NCI-H2081 treated with DMSO at 0.1 percent for 48 hours (cell line): ENCODE results near the gene SPZ1.
"Not testable (repeated sequence)": the region's sequence is repeated elsewhere in the genome, so short reads cannot be mapped to it uniquely, and the experiment has no call there.

Source experiments
- DNase-seq: peaks from one replicate; lab custom pipeline; 2025; lab: John Stamatoyannopoulos, UW

Gene SPZ1

GRCh38 chr5:80319702-80320101 is at the start of gene SPZ1:
Gene SPZ1, plus strand, starts transcription at chr5:80320002. Its CDS starts 214 bp downstream, at chr5:80320216.
- DNase-seq, result no peak

GRCh38 chr5:80270543-80270942 is 49.3 kb upstream of the SPZ1 start:
- not testable (repeated sequence) for DNase-seq

GRCh38 chr5:80275347-80275746 is 44.5 kb upstream of the SPZ1 start:
- no peak for DNase-seq

GRCh38 chr5:80276186-80276585 is 43.6 kb upstream of the SPZ1 start:
- no peak for DNase-seq

- DNase-seq, result no peak
These were observed 42.6 kb upstream of the SPZ1 start for GRCh38 chr5:80277191-80277590.

- no peak for DNase-seq
These were observed 37.7 kb upstream of the SPZ1 start for GRCh38 chr5:80282054-80282453.

GRCh38 chr5:80283360-80283759 is 36.4 kb upstream of the SPZ1 start:
- no peak for DNase-seq

- DNase-seq, result no peak
These were observed 35.1 kb upstream of the SPZ1 start for GRCh38 chr5:80284720-80285119.

GRCh38 chr5:80288177-80288576 is 31.6 kb upstream of the SPZ1 start:
- no peak for DNase-seq

- DNase-seq, result no peak
These were observed 30.5 kb upstream of the SPZ1 start for GRCh38 chr5:80289320-80289719.

- DNase-seq, result no peak
These were observed 28.0 kb upstream of the SPZ1 start for GRCh38 chr5:80291761-80292160.

GRCh38 chr5:80296121-80296520 is 23.7 kb upstream of the SPZ1 start:
- no peak for DNase-seq

GRCh38 chr5:80299601-80300000 is 20.2 kb upstream of the SPZ1 start:
- no peak for DNase-seq

GRCh38 chr5:80300125-80300524 is 19.7 kb upstream of the SPZ1 start:
- DNase-seq, result no peak

- DNase-seq, result not testable (repeated sequence)
These were observed 19.0 kb upstream of the SPZ1 start for GRCh38 chr5:80300796-80301195.

- not testable (repeated sequence) for DNase-seq
These were observed 18.5 kb upstream of the SPZ1 start for GRCh38 chr5:80301342-80301741.

GRCh38 chr5:80302636-80303035 is 17.2 kb upstream of the SPZ1 start:
- no peak for DNase-seq

- no peak for DNase-seq
These were observed 11.3 kb upstream of the SPZ1 start for GRCh38 chr5:80308526-80308925.

- no peak for DNase-seq
These were observed 9.7 kb upstream of the SPZ1 start for GRCh38 chr5:80309871-80310665.

GRCh38 chr5:80315244-80315643 is 4.6 kb upstream of the SPZ1 start:
- DNase-seq, result no peak

- no peak for DNase-seq
These were observed 1.6 kb upstream of the SPZ1 start for GRCh38 chr5:80318212-80318611.

GRCh38 chr5:80324912-80325311 is 5.1 kb downstream of the SPZ1 start:
- DNase-seq, result no peak

GRCh38 chr5:80326468-80326867 is 6.7 kb downstream of the SPZ1 start:
- DNase-seq, result no peak

GRCh38 chr5:80337379-80337778 is 17.6 kb downstream of the SPZ1 start:
- no peak for DNase-seq
